GM13976 (cell line): ENCODE data around the gene RPRD1B.

ENCODE experiments used
- DNase-seq: peaks from one replicate; pipeline ENCODE4 v3.0.0; 2012; ENCODE audit warnings: low spot score
- CTCF ChIP-seq: IDR thresholded peaks from 2 replicates; pipeline ENCODE4 v1.5.1; 2012; ENCODE audit warnings: borderline replicate concordance, mild to moderate bottlenecking; ENCODE audit not compliant: insufficient read depth; ENCODE audit errors: extremely low read depth, missing control alignments, control extremely low read depth
- in situ Hi-C: fragments of 300-500 bp; cut with MboI; formaldehyde crosslinking; loops from one replicate; pipeline ENCODE4 v1.12.0; 2022; ENCODE audit warnings: low sequenced_read_pairs, mixed read lengths, inconsistent platforms; ENCODE audit not compliant: unreplicated experiment

The RPRD1B gene

GRCh38 chr20:38084425-38084951, 50.9 kb downstream of the RPRD1B start:
- in situ Hi-C loops: no loop called here
- TF ChIP-seq CTCF: no peak
- no peak for DNase-seq

- in situ Hi-C loops: no loop called here
These were observed 51.5 kb downstream of the RPRD1B start for GRCh38 chr20:38085026-38085425.

GRCh38 chr20:38089500-38089899, 56.0 kb downstream of the RPRD1B start:
- in situ Hi-C loops: no loop called here
- DNase-seq: no peak
- no peak for TF ChIP-seq CTCF

More at GRCh38 chr20:38085026-38085425, 51.5 kb downstream of the RPRD1B start:
- no peak for TF ChIP-seq CTCF
- DNase-seq: no peak

GRCh38 chr20:38090061-38090460, 56.5 kb downstream of the RPRD1B start:
- in situ Hi-C loops: no loop called here
- TF ChIP-seq CTCF: no peak
- no peak for DNase-seq

- peak; percentile 32 for DNase-seq
- no peak for TF ChIP-seq CTCF
These were observed 58.1 kb downstream of the RPRD1B start for GRCh38 chr20:38091441-38092216.

GRCh38 chr20:38092260-38092857, 58.8 kb downstream of the RPRD1B start:
- no peak for TF ChIP-seq CTCF
- in situ Hi-C loops: no loop called here

More at GRCh38 chr20:38091441-38092216, 58.1 kb downstream of the RPRD1B start:
- in situ Hi-C loops: no loop called here

More at GRCh38 chr20:38092260-38092857, 58.8 kb downstream of the RPRD1B start:
- no peak for DNase-seq
